HL-60 (cell line): ENCODE data around the gene DTNA.

Experiments
- DNase-seq, 2 experiments: peaks; one replicate each; pipeline ENCODE4 v3.0.0-alpha.2; 2010 to 2020; ENCODE audit warnings: low read depth in 1 of 2, low spot score in 1 of 2
- H3K27ac ChIP-seq: fragments of 250-450 bp; sonication (Bioruptor Pico); replicated peaks from 2 replicates; pipeline ENCODE4 v1.5.1; 2020; ENCODE audit warnings: mild to moderate bottlenecking, moderate library complexity
- H3K27me3 ChIP-seq: fragments of 250-450 bp; sonication (Bioruptor Pico); 2 replicates; pipeline ENCODE4 v1.5.1; 2021; ENCODE audit warnings: mild to moderate bottlenecking, moderate library complexity; ENCODE audit not compliant: insufficient read depth, poor library complexity, severe bottlenecking
- H3K4me3 ChIP-seq: replicated peaks from 2 replicates; pipeline ENCODE4 v1.5.1; 2011; ENCODE audit warnings: mild to moderate bottlenecking, control low read depth, low read length; ENCODE audit not compliant: insufficient read depth
- GABPA ChIP-seq: IDR thresholded peaks from 2 replicates; pipeline ENCODE4 v1.6.1; 2012; ENCODE audit warnings: low read depth
- POLR2AphosphoS5 ChIP-seq: IDR thresholded peaks from 2 replicates; pipeline ENCODE4 v1.6.1; 2012; ENCODE audit warnings: low read depth
- SPI1 ChIP-seq: IDR thresholded peaks from 2 replicates; pipeline ENCODE4 v1.6.1; 2012; ENCODE audit warnings: low read depth, mild to moderate bottlenecking, borderline replicate concordance
- TF ChIP-seq, protein P1 (sequence below): IDR thresholded peaks from 2 replicates; pipeline ENCODE4 v1.6.1; 2012; ENCODE audit warnings: low read depth; ENCODE audit not compliant: insufficient replicate concordance
- TF ChIP-seq, protein P2 (sequence below): IDR thresholded peaks from one replicate; pipeline ENCODE4 v1.5.1; 2011; ENCODE audit warnings: low read length, control low read depth, inconsistent platforms; ENCODE audit not compliant: insufficient read depth

Gene DTNA

DNA sequence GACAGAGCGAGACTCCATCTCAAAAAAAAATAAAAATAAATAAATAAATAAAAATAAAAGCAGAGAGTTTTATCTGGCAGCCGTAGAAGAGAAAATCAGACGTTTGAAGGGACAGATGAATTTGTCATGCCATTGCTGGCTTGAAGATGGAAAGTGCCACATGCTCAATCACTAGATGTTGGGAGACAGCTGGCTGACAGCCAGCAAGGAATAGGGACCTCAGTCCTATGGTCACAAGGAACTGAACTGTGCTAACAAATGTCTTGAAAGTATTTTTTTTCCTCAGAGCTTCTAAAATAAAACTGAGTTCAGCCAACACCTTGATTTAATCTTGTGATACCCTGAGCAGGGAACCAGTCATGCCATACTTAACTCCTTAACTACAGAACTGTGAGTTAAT, 65.4 kb downstream of the DTNA start:
- DNase-seq = no peak
- TF ChIP-seq, protein P1, sequence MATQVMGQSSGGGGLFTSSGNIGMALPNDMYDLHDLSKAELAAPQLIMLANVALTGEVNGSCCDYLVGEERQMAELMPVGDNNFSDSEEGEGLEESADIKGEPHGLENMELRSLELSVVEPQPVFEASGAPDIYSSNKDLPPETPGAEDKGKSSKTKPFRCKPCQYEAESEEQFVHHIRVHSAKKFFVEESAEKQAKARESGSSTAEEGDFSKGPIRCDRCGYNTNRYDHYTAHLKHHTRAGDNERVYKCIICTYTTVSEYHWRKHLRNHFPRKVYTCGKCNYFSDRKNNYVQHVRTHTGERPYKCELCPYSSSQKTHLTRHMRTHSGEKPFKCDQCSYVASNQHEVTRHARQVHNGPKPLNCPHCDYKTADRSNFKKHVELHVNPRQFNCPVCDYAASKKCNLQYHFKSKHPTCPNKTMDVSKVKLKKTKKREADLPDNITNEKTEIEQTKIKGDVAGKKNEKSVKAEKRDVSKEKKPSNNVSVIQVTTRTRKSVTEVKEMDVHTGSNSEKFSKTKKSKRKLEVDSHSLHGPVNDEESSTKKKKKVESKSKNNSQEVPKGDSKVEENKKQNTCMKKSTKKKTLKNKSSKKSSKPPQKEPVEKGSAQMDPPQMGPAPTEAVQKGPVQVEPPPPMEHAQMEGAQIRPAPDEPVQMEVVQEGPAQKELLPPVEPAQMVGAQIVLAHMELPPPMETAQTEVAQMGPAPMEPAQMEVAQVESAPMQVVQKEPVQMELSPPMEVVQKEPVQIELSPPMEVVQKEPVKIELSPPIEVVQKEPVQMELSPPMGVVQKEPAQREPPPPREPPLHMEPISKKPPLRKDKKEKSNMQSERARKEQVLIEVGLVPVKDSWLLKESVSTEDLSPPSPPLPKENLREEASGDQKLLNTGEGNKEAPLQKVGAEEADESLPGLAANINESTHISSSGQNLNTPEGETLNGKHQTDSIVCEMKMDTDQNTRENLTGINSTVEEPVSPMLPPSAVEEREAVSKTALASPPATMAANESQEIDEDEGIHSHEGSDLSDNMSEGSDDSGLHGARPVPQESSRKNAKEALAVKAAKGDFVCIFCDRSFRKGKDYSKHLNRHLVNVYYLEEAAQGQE = no peak
- TF ChIP-seq SPI1 = no peak
- no peak for TF ChIP-seq GABPA
- no peak for TF ChIP-seq POLR2AphosphoS5
- TF ChIP-seq, protein P2, sequence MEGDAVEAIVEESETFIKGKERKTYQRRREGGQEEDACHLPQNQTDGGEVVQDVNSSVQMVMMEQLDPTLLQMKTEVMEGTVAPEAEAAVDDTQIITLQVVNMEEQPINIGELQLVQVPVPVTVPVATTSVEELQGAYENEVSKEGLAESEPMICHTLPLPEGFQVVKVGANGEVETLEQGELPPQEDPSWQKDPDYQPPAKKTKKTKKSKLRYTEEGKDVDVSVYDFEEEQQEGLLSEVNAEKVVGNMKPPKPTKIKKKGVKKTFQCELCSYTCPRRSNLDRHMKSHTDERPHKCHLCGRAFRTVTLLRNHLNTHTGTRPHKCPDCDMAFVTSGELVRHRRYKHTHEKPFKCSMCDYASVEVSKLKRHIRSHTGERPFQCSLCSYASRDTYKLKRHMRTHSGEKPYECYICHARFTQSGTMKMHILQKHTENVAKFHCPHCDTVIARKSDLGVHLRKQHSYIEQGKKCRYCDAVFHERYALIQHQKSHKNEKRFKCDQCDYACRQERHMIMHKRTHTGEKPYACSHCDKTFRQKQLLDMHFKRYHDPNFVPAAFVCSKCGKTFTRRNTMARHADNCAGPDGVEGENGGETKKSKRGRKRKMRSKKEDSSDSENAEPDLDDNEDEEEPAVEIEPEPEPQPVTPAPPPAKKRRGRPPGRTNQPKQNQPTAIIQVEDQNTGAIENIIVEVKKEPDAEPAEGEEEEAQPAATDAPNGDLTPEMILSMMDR = no peak
- Histone ChIP-seq H3K27ac (no peak overlapping the region), H3K27me3 (no peaks in the 10 kb centered on the region), H3K4me3 (no peak overlapping the region)

GRCh38 chr18:34779112-34779511, 69.0 kb downstream of the DTNA start:
- Histone ChIP-seq H3K27me3 (no peaks in the 10 kb centered on the region), H3K4me3 (no peak overlapping the region), H3K27ac (no peak overlapping the region)
- no peak for DNase-seq
- TF ChIP-seq, protein P1 = no peak
- TF ChIP-seq, protein P2 = no peak
- no peak for TF ChIP-seq SPI1
- no peak for TF ChIP-seq POLR2AphosphoS5
- TF ChIP-seq GABPA = no peak

DNA sequence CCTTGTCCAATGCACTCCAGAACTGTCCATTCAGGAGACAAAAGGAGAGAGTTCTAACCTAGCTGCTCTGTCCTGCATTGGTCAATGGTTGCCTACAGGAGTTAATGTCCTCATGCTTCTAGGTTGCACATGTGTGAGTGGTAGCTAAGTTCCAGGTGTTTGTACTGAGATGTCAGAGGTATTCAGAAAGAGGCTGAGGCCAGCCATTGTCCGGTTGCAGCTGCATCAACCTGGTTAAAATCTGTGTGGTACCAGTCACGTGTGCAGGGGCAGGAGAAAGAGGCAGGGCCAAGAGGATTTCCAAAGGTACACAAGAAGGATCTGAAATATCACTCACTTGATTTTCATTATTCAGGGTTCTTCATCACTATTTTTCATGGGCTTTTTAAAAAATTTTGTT, 70.8 kb downstream of the DTNA start:
- Histone ChIP-seq H3K27ac (no peak overlapping the region), H3K27me3 (no peaks in the 10 kb centered on the region), H3K4me3 (no peak overlapping the region)
- no peak for DNase-seq
- TF ChIP-seq GABPA (no peak), POLR2AphosphoS5 (no peak), SPI1 (no peak)
- TF ChIP-seq, protein P1 = no peak
- TF ChIP-seq, protein P2 = no peak
